Mucosa of rectum (tissue), 2 donors: Measurements from ENCODE around the gene DPF3.

Source experiments
- H3K27ac ChIP-seq, 2 donors: one replicate each; pipeline ENCODE4 v1.7.0; 2013; ENCODE audit warnings: inconsistent platforms in 2 of 2, low read depth in 2 of 2, low read length in 2 of 2
- H3K27me3 ChIP-seq, 2 donors: one replicate each; pipeline ENCODE4 v1.7.0; 2013; ENCODE audit warnings: low read length in 2 of 2; ENCODE audit not compliant: control insufficient read depth in 2 of 2, insufficient read depth in 2 of 2
- H3K36me3 ChIP-seq, 2 donors: one replicate each; pipeline ENCODE4 v1.7.0; 2013; ENCODE audit warnings: low read length in 2 of 2; ENCODE audit not compliant: control insufficient read depth in 2 of 2, insufficient read depth in 2 of 2
- H3K4me1 ChIP-seq, 2 donors: one replicate each; pipeline ENCODE4 v1.7.0; 2013; ENCODE audit warnings: low read length in 2 of 2, mild to moderate bottlenecking in 1 of 2; ENCODE audit not compliant: control insufficient read depth in 2 of 2, insufficient read depth in 2 of 2
- H3K4me3 ChIP-seq, 2 donors: one replicate each; pipeline ENCODE4 v1.7.0; 2013; ENCODE audit warnings: low read length in 2 of 2
- H3K9ac ChIP-seq, 2 donors: one replicate each; pipeline ENCODE4 v1.7.0; 2013; ENCODE audit warnings: low read length in 2 of 2, low read depth in 1 of 2, mild to moderate bottlenecking in 1 of 2
- H3K9me3 ChIP-seq, 2 donors: one replicate each; pipeline ENCODE4 v1.7.0; 2013; ENCODE audit warnings: low read length in 2 of 2; ENCODE audit not compliant: control insufficient read depth in 2 of 2
- donor health status: healthy.
- donor health status: Normal muscosa, but diverticular disease.

DPF3 gene

DNA sequence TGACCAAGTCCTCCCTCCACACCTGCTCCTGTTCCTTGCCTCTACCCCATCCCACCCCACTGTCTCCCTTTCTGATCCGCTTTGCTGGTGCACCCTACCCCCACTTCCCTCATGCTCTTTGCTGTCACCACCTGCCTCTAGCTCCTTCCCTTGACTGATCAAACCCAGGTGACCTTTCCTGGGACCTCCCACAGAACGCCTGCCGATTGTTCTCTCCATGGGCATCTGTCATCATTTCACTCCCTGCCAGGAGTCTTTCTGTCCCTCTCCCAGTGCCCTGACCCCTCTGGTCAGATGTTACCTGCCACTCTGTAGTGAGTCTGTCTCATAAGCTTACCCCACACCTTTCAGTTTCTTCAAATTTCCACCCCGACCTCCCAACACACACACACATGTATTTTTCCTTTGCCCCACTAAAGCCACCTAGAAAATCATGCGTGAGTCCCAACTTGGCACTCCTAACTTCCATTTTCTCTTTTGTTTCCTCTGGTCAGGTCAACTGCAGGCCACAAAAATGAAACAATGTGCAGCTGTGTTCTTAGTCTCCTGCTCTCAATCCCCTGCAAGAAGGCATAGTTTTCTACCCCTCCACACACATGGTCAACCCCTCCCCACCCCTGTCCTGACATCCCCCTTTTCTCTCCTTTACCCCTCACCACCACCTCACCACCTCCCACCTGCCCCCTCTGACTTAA is 229.8 kb downstream of the DPF3 start:
- peaks cover 6% of the 10 kb centered on the region in 2 donors for H3K36me3 ChIP-seq
- no peaks in the 10 kb centered on the region for H3K9me3 ChIP-seq
- H3K4me3 ChIP-seq: no peak overlapping the region
- H3K4me1 ChIP-seq: no peaks in the 10 kb centered on the region
- no peak overlapping the region for H3K9ac ChIP-seq
- H3K27me3 ChIP-seq: no peaks in the 10 kb centered on the region
- no peak overlapping the region for H3K27ac ChIP-seq

DNA sequence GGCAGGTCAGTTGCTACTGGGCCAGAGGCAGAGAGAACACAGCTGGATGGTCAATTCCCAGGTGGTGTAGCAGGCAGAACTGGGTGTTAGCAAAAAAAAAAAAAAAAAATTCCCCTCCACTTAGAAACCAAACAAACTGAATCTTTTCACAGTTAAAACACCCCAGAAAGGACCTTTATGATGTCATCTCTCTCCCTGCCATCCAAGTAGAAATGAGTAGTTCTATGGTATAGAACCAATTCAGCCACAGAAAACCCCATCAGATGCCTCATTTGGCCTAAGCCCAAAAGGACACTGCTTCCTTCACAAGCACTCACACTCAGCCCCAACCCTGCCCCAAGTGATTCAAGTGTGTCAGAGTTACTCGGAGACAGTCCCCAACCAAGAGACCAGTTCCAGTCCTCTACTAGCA is 230.8 kb downstream of the DPF3 start:
- no peaks in the 10 kb centered on the region for H3K27me3 ChIP-seq
- no peak overlapping the region for H3K9ac ChIP-seq
- no peak overlapping the region for H3K4me3 ChIP-seq
- no peak overlapping the region for H3K27ac ChIP-seq
- H3K4me1 ChIP-seq: no peaks in the 10 kb centered on the region
- H3K36me3 ChIP-seq: peaks cover 0 to 3% of the 10 kb centered on the region in 2 donors
- no peaks in the 10 kb centered on the region for H3K9me3 ChIP-seq

DNA sequence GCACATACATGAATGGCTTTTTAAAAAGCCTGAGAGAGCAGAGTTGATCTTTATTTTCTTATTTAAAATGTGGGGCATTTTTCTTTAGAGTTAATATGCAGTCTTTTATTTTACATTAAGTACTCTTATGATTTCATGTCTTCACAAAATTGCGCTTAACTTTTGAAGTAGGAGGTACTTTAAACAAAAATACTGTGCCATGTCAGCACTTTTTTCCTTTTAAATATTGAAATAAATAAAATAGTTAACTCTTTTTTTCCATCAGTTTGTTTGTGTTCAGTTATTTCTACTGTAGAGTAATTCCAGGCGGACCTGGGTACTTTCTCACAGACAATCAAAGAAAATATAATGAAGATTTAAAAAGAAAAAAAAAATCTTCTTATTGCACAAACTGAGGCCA is 231.7 kb downstream of the DPF3 start:
- H3K9ac ChIP-seq: no peak overlapping the region
- no peaks in the 10 kb centered on the region for H3K27me3 ChIP-seq
- H3K4me3 ChIP-seq: no peak overlapping the region
- H3K4me1 ChIP-seq: no peaks in the 10 kb centered on the region
- H3K27ac ChIP-seq: no peak overlapping the region
- H3K9me3 ChIP-seq: no peaks in the 10 kb centered on the region
- peaks cover 0 to 3% of the 10 kb centered on the region in 2 donors for H3K36me3 ChIP-seq

DNA sequence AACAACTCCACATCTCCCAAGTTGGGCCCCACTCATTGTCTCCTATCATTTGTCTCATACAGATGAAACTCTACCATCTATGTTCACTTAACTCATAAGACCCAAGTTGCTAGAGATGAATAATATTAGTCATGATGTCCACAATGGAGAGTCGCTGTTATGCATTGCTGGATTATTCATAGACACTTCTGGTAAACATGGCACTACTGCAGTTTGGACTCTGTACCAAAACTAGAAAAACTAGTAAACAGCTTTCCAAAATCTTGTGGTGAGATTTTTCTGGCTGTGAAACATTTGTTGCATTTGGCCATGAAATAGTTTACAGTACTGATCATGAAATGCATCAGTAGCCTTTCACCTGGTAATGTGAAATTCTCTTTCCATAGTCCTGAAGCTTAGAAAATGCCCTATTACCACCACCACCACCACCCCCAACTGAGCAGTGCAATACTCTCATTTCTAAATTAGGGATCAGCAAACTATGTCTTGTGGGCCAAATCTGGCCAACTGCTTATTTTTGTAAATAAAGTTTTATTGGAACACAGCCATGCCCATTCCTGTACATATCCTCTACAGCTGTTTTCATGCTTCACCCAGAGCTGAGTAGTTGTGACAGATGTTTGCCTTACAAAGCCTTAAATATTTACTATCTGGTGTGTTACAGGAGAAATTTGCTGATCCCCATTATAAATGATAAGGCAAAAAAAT is 236.5 kb downstream of the DPF3 start:
- no peaks in the 10 kb centered on the region for H3K36me3 ChIP-seq
- no peaks in the 10 kb centered on the region for H3K9me3 ChIP-seq
- H3K9ac ChIP-seq: no peak overlapping the region
- H3K27me3 ChIP-seq: no peaks in the 10 kb centered on the region
- H3K4me1 ChIP-seq: no peaks in the 10 kb centered on the region
- H3K27ac ChIP-seq: no peak overlapping the region
- no peak overlapping the region for H3K4me3 ChIP-seq

DNA sequence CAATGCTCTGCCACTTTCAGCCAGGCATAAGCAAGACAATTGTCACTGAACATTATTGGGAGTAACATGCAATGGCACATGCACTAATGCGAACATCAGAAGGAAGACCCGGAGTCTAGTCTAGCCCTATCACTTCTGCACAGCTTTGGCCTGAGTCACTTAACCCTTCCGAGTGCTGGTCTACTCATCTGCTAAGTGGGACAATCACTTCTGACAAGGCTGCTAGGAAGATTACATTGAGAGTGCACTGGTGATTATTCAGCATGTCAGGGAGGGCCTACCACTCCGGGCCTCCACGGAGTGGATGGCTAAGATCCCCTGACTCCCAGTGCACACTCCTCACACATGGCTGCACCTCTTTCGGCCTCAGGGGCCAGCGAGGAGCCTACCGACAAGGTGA is 240.9 kb downstream of the DPF3 start:
- H3K9ac ChIP-seq: no peak overlapping the region
- no peaks in the 10 kb centered on the region for H3K9me3 ChIP-seq
- H3K4me3 ChIP-seq: no peak overlapping the region
- H3K36me3 ChIP-seq: no peaks in the 10 kb centered on the region
- no peaks in the 10 kb centered on the region for H3K4me1 ChIP-seq
- no peaks in the 10 kb centered on the region for H3K27me3 ChIP-seq
- H3K27ac ChIP-seq: no peak overlapping the region

DNA sequence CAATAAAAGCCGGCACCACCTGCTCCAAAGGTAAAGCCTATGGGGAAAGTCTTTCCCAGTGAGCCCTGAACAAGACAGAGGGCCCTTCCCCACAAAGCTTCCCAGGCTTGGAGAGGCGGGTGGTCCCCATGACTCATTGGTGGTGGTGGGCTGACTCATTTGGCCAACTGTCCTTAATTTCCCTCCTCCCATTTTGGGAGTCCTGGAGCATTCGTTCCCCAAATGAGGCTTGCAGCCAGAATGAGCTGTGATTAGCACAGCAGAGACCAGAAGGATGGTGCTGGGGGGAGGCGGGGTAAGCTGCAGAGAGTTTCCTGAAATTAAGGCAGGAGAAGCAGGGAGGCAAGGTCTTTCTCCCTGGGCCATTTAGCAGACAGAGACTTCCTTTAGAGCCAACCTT is 241.7 kb downstream of the DPF3 start:
- Histone ChIP-seq H3K9me3 (no peaks in the 10 kb centered on the region), H3K9ac (no peak overlapping the region), H3K4me1 (no peaks in the 10 kb centered on the region), H3K27me3 (no peaks in the 10 kb centered on the region), H3K36me3 (no peaks in the 10 kb centered on the region), H3K27ac (no peak overlapping the region), H3K4me3 (no peak overlapping the region)

DNA sequence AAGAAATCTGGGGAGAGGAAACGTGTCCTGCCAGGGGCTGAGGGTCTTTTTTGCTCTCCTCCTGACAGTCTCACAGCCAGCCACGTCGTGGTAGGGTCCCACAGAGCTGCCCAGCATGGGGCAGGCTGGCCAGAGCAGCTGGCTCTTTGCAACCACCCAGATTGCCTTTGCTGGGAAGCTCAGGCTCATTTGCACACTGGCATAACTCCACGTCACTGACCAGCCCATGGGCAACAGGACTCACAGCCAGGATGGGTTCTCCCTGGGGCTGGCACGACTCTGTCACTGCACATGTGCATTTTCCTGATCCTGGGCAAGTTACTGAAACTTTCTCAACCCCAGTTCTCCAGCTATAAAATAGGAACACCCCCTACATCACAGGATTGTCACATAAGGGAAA is 242.2 kb downstream of the DPF3 start:
- Histone ChIP-seq H3K27ac (no peak overlapping the region), H3K9me3 (no peaks in the 10 kb centered on the region), H3K36me3 (no peaks in the 10 kb centered on the region), H3K9ac (no peak overlapping the region), H3K27me3 (no peaks in the 10 kb centered on the region), H3K4me1 (no peaks in the 10 kb centered on the region), H3K4me3 (no peak overlapping the region)

DNA sequence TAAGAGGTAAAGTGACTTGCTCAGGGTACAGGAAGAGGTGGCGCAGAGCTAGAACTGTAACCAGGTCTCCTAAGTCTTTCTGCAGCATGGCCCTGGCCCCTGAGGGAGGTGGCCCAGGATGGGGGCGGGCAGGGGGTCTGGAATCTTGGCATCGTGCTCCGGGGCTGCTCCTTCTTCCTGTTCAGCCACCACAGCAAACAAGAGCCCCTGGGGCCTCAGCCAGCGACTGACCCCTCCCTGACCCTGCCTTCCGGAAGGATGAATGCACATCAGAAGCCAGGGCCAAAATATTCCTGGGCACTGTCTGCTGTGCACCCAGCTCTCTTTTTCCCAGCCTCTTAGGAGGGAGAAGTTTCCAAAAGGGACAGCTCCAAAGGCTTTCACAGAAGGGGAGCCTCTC is 242.8 kb downstream of the DPF3 start:
- no peak overlapping the region for H3K9ac ChIP-seq
- no peaks in the 10 kb centered on the region for H3K4me1 ChIP-seq
- no peaks in the 10 kb centered on the region for H3K27me3 ChIP-seq
- H3K9me3 ChIP-seq: no peaks in the 10 kb centered on the region
- H3K4me3 ChIP-seq: no peak overlapping the region
- no peak overlapping the region for H3K27ac ChIP-seq
- no peaks in the 10 kb centered on the region for H3K36me3 ChIP-seq

DNA sequence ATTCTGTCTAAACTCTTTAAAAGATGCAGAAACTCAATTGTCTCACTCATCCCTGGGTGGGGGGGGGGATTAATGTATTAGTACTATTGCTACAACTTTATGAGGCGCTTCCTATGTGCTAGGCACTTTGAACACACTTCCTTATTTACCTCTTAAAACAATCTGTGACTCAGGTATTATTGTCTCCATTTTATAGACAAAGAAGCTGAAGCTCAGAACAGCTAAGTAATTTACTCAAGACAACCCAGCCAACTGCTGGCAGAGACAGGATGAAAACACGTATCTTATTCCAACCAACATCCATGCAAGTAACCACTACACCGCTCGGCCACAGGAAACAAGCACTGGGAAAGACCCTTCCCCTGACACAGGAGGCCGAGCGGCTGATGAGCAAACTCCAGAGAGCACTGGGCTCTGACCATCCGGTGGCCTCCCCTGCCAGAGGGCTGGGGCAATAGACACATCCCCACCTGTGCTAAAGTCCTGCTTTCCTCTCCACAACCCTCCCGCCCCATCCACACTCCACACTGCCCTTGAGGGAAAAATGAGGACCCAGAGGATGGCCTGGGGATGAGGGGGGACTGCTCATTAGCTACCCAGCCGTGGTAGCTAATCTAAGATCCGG is 244.2 kb downstream of the DPF3 start:
- H3K9me3 ChIP-seq: no peaks in the 10 kb centered on the region
- no peak overlapping the region for H3K9ac ChIP-seq
- H3K4me1 ChIP-seq: no peaks in the 10 kb centered on the region
- H3K4me3 ChIP-seq: no peak overlapping the region
- no peak overlapping the region for H3K27ac ChIP-seq
- H3K36me3 ChIP-seq: no peaks in the 10 kb centered on the region
- H3K27me3 ChIP-seq: no peaks in the 10 kb centered on the region

DNA sequence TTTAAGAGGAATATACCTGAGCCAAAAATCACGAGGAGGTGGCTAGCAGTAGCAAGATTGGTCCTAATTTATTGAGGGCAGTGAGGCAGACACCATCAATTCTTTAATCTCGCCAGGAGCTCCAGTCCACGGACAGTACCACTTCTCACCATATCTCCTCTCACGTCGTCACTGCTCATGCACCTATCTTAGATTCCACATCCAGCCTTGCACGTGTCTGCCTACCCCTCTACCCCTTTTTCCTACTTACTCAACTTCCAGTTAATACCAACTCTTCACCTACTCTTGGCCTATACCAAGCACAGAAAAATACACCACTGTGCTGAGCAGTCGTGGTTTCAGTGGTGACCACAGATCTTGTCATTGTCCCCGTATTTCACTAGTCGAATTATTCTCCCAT is 246.1 kb downstream of the DPF3 start:
- Histone ChIP-seq H3K27ac (no peak overlapping the region), H3K27me3 (no peaks in the 10 kb centered on the region), H3K9me3 (no peaks in the 10 kb centered on the region), H3K9ac (no peak overlapping the region), H3K4me3 (no peak overlapping the region), H3K4me1 (no peaks in the 10 kb centered on the region), H3K36me3 (no peaks in the 10 kb centered on the region)
